Esophagus muscularis mucosa (tissue), 3 donors: Measurements from ENCODE around the gene CCDC9B.

Experiments
- POLR2A ChIP-seq: fragments of 450-650 bp; IDR thresholded peaks from one replicate; pipeline ENCODE4 v1.6.1; 2017; ENCODE audit warnings: antibody characterized with exemption, moderate library complexity, mild to moderate bottlenecking, low read depth
- POLR2AphosphoS5 ChIP-seq, 2 donors: sonication (generic); formaldehyde crosslinking; IDR thresholded peaks; one replicate each; pipeline ENCODE4 v1.6.1; 2017; ENCODE audit warnings: antibody characterized with exemption in 2 of 2
- TF ChIP-seq, protein P1 (sequence below), 3 experiments: fragments of 200-600 bp in 2 of 3; fragments of 450-650 bp in 1 of 3; sonication (generic) in 2 of 3; IDR thresholded peaks; one replicate each; pipeline ENCODE4 v1.5.1; 2017 to 2019; ENCODE audit warnings: antibody characterized with exemption in 3 of 3, mild to moderate bottlenecking in 2 of 3, moderate library complexity in 1 of 3

GRCh38 chr15:40367686-40368611 lies 27.2 kb upstream of the CCDC9B start:
- TF ChIP-seq, protein P1, sequence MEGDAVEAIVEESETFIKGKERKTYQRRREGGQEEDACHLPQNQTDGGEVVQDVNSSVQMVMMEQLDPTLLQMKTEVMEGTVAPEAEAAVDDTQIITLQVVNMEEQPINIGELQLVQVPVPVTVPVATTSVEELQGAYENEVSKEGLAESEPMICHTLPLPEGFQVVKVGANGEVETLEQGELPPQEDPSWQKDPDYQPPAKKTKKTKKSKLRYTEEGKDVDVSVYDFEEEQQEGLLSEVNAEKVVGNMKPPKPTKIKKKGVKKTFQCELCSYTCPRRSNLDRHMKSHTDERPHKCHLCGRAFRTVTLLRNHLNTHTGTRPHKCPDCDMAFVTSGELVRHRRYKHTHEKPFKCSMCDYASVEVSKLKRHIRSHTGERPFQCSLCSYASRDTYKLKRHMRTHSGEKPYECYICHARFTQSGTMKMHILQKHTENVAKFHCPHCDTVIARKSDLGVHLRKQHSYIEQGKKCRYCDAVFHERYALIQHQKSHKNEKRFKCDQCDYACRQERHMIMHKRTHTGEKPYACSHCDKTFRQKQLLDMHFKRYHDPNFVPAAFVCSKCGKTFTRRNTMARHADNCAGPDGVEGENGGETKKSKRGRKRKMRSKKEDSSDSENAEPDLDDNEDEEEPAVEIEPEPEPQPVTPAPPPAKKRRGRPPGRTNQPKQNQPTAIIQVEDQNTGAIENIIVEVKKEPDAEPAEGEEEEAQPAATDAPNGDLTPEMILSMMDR (IDR thresholded peaks at IDR 0.05), result peak; percentile 88 to 94 (median 94)
- TF ChIP-seq POLR2AphosphoS5 (IDR thresholded peaks at IDR 0.05), result peak in 1 of 2 donors; percentile 72
- no peak for TF ChIP-seq POLR2A
